OCI-LY1 (cell line): ENCODE measurements around the gene AP3M1.

Experiments
- H2AFZ ChIP-seq: fragments of 200-600 bp; sonication (generic), shearing (Covaris generic); 2 replicates; pipeline ENCODE4 v1.6.0; 2014; ENCODE audit warnings: antibody characterized with exemption, mild to moderate bottlenecking, low read length
- H3F3A ChIP-seq: fragments of 200-600 bp; sonication (generic), shearing (Covaris generic); 2 replicates; pipeline ENCODE4 v1.6.0; 2014; ENCODE audit warnings: mild to moderate bottlenecking, antibody characterized with exemption, low read length, moderate library complexity; ENCODE audit not compliant: insufficient read depth
- H3K27ac ChIP-seq: fragments of 200-600 bp; sonication (generic); 2 replicates; pipeline ENCODE4 v1.5.1; 2014; ENCODE audit warnings: low read length, mixed run types, mild to moderate bottlenecking, low read depth; ENCODE audit not compliant: poor library complexity, severe bottlenecking
- H3K27me3 ChIP-seq: fragments of 200-600 bp; sonication (generic); 2 replicates; pipeline ENCODE4 v1.6.0; 2014; ENCODE audit warnings: antibody characterized with exemption, mild to moderate bottlenecking, low read length, moderate library complexity; ENCODE audit not compliant: insufficient read depth
- H3K36me3 ChIP-seq: fragments of 200-600 bp; sonication (generic); 2 replicates; pipeline ENCODE4 v1.6.1; 2014; ENCODE audit warnings: mild to moderate bottlenecking, antibody characterized with exemption, low read length, moderate library complexity, mixed read lengths; ENCODE audit not compliant: insufficient read depth
- H3K4me1 ChIP-seq: fragments of 200-600 bp; sonication (generic); 2 replicates; pipeline ENCODE4 v1.5.1; 2014; ENCODE audit warnings: mild to moderate bottlenecking, low read length, moderate library complexity; ENCODE audit not compliant: insufficient read depth, severe bottlenecking
- H3K4me2 ChIP-seq: fragments of 200-600 bp; sonication (generic), shearing (Covaris generic); 2 replicates; pipeline ENCODE4 v1.6.1; 2014; ENCODE audit warnings: low read length
- H3K4me3 ChIP-seq: fragments of 200-600 bp; sonication (generic); 2 replicates; pipeline ENCODE4 v1.5.1; 2014; ENCODE audit warnings: low read length, low read depth, mild to moderate bottlenecking, mixed read lengths; ENCODE audit not compliant: poor library complexity, severe bottlenecking
- H3K79me2 ChIP-seq: fragments of 200-600 bp; shearing (Covaris generic); 2 replicates; pipeline ENCODE4 v1.6.1; 2016; ENCODE audit warnings: mixed run types, low read length, mixed read lengths; ENCODE audit not compliant: insufficient read depth
- H3K9ac ChIP-seq: fragments of 200-600 bp; sonication (generic), shearing (Covaris generic); 2 replicates; pipeline ENCODE4 v1.6.1; 2014; ENCODE audit warnings: mild to moderate bottlenecking, low read length, mixed read lengths
- H3K9me2 ChIP-seq: fragments of 200-600 bp; sonication (generic), shearing (Covaris generic); 2 replicates; pipeline ENCODE4 v1.6.1; 2014; ENCODE audit warnings: low read depth, mild to moderate bottlenecking, low read length, mixed read lengths
- H3K9me3 ChIP-seq: fragments of 200-600 bp; shearing (Covaris generic); 2 replicates; pipeline ENCODE4 v1.6.1; 2014; ENCODE audit warnings: low read length, mixed read lengths
- H4K20me1 ChIP-seq: fragments of 200-600 bp; sonication (generic), shearing (Covaris generic); 2 replicates; pipeline ENCODE4 v1.6.0; 2016; ENCODE audit warnings: mild to moderate bottlenecking, low read length; ENCODE audit not compliant: insufficient read depth
- EZH2 ChIP-seq: fragments of 200-600 bp; sonication (generic), shearing (Covaris generic); IDR thresholded peaks from 2 replicates; pipeline ENCODE4 v1.8.0; 2017; ENCODE audit warnings: borderline replicate concordance, mixed run types, mild to moderate bottlenecking, antibody characterized with exemption, low read length, moderate library complexity, mixed read lengths
- TF ChIP-seq, protein P1 (sequence below): fragments of 200-600 bp; sonication (generic), shearing (Covaris generic); IDR thresholded peaks from 2 replicates; pipeline ENCODE4 v1.5.1; 2017; ENCODE audit warnings: mild to moderate bottlenecking, antibody characterized with exemption, low read length, moderate library complexity, mixed read lengths

AP3M1 gene

DNA sequence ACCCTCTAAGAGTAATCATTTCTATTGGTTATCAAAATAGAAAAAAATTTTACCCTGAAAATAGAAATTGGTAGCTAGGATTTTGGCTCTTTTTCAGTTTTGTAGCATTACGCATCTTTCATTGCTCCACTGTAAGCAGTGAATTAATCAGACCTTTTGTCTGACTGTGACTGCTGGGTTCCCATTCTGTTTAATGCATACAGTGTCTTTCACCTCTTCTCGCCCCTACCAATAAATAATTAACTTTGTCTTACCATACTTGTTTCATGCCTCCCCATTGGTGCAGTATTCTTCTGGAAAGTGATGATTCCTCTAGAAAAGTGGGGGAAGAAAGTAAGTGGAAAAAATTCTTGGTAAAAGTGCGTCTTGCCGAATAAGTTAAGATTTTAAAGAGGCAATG is 73.2 kb downstream of the AP3M1 start:
- Histone ChIP-seq H3K4me3 (no peak overlapping the region), H2AFZ (no peak overlapping the region), H3F3A (no peaks in the 10 kb centered on the region), H3K27ac (no peak overlapping the region), H3K36me3 (no peaks in the 10 kb centered on the region), H3K79me2 (no peaks in the 10 kb centered on the region), H3K27me3 (no peaks in the 10 kb centered on the region), H3K9me2 (no peaks in the 10 kb centered on the region), H3K4me2 (no peak overlapping the region), H3K9me3 (no peaks in the 10 kb centered on the region), H4K20me1 (no peaks in the 10 kb centered on the region), H3K4me1 (peaks cover 26% of the 10 kb centered on the region), H3K9ac (no peak overlapping the region)
- TF ChIP-seq, protein P1, sequence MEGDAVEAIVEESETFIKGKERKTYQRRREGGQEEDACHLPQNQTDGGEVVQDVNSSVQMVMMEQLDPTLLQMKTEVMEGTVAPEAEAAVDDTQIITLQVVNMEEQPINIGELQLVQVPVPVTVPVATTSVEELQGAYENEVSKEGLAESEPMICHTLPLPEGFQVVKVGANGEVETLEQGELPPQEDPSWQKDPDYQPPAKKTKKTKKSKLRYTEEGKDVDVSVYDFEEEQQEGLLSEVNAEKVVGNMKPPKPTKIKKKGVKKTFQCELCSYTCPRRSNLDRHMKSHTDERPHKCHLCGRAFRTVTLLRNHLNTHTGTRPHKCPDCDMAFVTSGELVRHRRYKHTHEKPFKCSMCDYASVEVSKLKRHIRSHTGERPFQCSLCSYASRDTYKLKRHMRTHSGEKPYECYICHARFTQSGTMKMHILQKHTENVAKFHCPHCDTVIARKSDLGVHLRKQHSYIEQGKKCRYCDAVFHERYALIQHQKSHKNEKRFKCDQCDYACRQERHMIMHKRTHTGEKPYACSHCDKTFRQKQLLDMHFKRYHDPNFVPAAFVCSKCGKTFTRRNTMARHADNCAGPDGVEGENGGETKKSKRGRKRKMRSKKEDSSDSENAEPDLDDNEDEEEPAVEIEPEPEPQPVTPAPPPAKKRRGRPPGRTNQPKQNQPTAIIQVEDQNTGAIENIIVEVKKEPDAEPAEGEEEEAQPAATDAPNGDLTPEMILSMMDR: no peak
- no peak for TF ChIP-seq EZH2

DNA sequence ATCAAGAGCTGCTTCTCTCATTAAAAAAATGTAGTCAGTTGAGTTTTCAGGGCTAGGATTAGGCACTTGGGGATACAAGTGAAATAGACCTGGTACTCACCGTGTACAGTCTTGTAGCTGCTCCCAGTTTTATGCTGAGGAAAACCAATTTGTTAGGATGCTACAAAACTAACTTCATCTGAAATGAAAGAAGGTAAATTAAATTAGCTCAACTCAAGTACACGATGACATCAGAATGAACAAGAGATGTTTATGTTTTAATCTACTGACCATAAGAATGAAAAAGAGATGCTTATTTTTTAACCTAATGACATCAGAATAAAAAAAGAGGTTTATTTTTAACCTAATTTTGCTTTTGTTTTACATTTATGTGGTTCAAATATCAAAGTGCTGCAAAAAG is 73.7 kb downstream of the AP3M1 start:
- Histone ChIP-seq H3K4me1 (peaks cover 26% of the 10 kb centered on the region), H3K79me2 (no peaks in the 10 kb centered on the region), H3K9me3 (no peaks in the 10 kb centered on the region), H3K9me2 (no peaks in the 10 kb centered on the region), H3K36me3 (no peaks in the 10 kb centered on the region), H3K4me3 (no peak overlapping the region), H3K27ac (no peak overlapping the region), H3K27me3 (no peaks in the 10 kb centered on the region), H3K4me2 (no peak overlapping the region), H3F3A (no peaks in the 10 kb centered on the region), H2AFZ (no peak overlapping the region), H4K20me1 (no peaks in the 10 kb centered on the region), H3K9ac (no peak overlapping the region)
- TF ChIP-seq EZH2: no peak
- TF ChIP-seq, protein P1: no peak

DNA sequence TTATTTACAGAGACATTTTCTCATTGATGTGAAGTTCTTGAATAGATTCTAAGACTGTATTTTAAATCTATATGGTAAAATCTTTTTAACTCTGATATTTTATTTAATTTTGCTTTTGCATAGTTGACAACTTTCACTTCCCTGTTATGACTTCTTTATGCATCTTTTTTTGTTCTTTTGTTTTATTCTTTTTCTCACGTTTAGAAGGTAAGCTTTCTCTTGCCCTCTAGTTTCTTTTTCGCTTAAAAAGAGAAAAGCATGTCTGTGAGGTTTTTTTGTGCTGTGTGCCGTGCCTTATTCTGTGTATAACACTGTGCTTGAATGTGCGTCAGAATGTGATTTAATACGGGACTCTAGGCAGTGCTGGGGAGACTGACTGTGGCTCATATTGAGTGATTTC is 74.7 kb downstream of the AP3M1 start:
- Histone ChIP-seq H3K4me1 (peaks cover 26% of the 10 kb centered on the region), H3K9ac (no peak overlapping the region), H3F3A (no peaks in the 10 kb centered on the region), H4K20me1 (no peaks in the 10 kb centered on the region), H3K4me3 (no peak overlapping the region), H2AFZ (no peak overlapping the region), H3K4me2 (peak overlapping the region; percentile 38; the same call in 1 of the 2 replicates), H3K27me3 (no peaks in the 10 kb centered on the region), H3K36me3 (no peaks in the 10 kb centered on the region), H3K79me2 (no peaks in the 10 kb centered on the region), H3K9me2 (no peaks in the 10 kb centered on the region), H3K27ac (no peak overlapping the region), H3K9me3 (no peaks in the 10 kb centered on the region)
- TF ChIP-seq, protein P1: no peak
- no peak for TF ChIP-seq EZH2
